WTC11 (cell line): ENCODE data around the gene MAPRE2. TPM values are rescaled to one million over a fixed set of nuclear protein-coding genes. Genes with fewer than 3 reads are reported as not detected.
A peak's percentile ranks its signal among the peaks of the same experiment; 100 is the strongest.

Source experiments
- ATAC-seq: fragments of 200-7000 bp; cut with Tn5 transposase; 2 replicates; pipeline ENCODE4 v1.10.0; 2021; ENCODE audit warnings: mild to moderate bottlenecking, moderate library complexity
- CTCF ChIA-PET: fragments of 300-600 bp; sonication (Branson Sonifier 250); formaldehyde crosslinking; loops from one replicate; lab custom pipeline; 2021; ENCODE audit warnings: antibody characterized with exemption; lab: Charles Lee
- POLR2A ChIA-PET: fragments of 350-600 bp; sonication (Branson Sonifier 250); formaldehyde crosslinking; loops from one replicate; lab custom pipeline; 2021; ENCODE audit warnings: antibody characterized with exemption; lab: Charles Lee
- DNase-seq: peaks from one replicate; pipeline ENCODE4 v3.0.0; 2021; ENCODE audit warnings: low spot score
- H3K27ac Mint-ChIP-seq: 2 replicates; pipeline ENCODE4 v1.8.0; 2021; ENCODE audit warnings: mixed read lengths
- H3K27me3 Mint-ChIP-seq: 2 replicates; pipeline ENCODE4 v1.8.0; 2021; ENCODE audit warnings: low read depth, mild to moderate bottlenecking, moderate library complexity, mixed read lengths
- H3K36me3 Mint-ChIP-seq: 2 replicates; pipeline ENCODE4 v1.8.0; 2021; ENCODE audit warnings: mixed read lengths
- H3K4me1 Mint-ChIP-seq: 2 replicates; pipeline ENCODE4 v1.8.0; 2022; ENCODE audit warnings: mixed read lengths
- H3K4me3 Mint-ChIP-seq: 2 replicates; pipeline ENCODE4 v1.8.0; 2021; ENCODE audit warnings: mild to moderate bottlenecking, moderate library complexity, mixed read lengths
- H3K9me3 Mint-ChIP-seq: 2 replicates; pipeline ENCODE4 v1.8.0; 2021; ENCODE audit warnings: mixed read lengths
- ATF1 ChIP-seq: sonication (generic); formaldehyde crosslinking; IDR thresholded peaks from 2 replicates; pipeline ENCODE4 v1.8.1; 2023; ENCODE audit warnings: mild to moderate bottlenecking, moderate library complexity, missing genetic modification reagents
- FOXP1 ChIP-seq: sonication (generic); formaldehyde crosslinking; IDR thresholded peaks from 2 replicates; pipeline ENCODE4 v1.8.0; 2022; ENCODE audit warnings: missing genetic modification reagents, mild to moderate bottlenecking, moderate library complexity, borderline replicate concordance
- GRHL2 ChIP-seq: fragments of 250-450 bp; sonication (Bioruptor Pico); IDR thresholded peaks from 2 replicates; pipeline ENCODE4 v1.8.0; 2022; ENCODE audit warnings: mild to moderate bottlenecking, moderate library complexity; ENCODE audit not compliant: insufficient replicate concordance, severe bottlenecking
- IRF1 ChIP-seq: sonication (generic); formaldehyde crosslinking; IDR thresholded peaks from 2 replicates; pipeline ENCODE4 v1.8.0; 2023; ENCODE audit warnings: missing genetic modification reagents
- IRF2 ChIP-seq: sonication (generic); formaldehyde crosslinking; IDR thresholded peaks from 2 replicates; pipeline ENCODE4 v1.8.0; 2022; ENCODE audit warnings: low read depth, missing genetic modification reagents, borderline replicate concordance
- MXD4 ChIP-seq: fragments of 250-450 bp; sonication (Bioruptor Pico); IDR thresholded peaks from 2 replicates; pipeline ENCODE4 v1.8.0; 2021; ENCODE audit warnings: mild to moderate bottlenecking, moderate library complexity, borderline replicate concordance
- OVOL2 ChIP-seq: fragments of 250-450 bp; sonication (Bioruptor Pico); IDR thresholded peaks from 2 replicates; pipeline ENCODE4 v1.9.0; 2021; ENCODE audit warnings: mild to moderate bottlenecking, borderline replicate concordance
- PRRX2 ChIP-seq: fragments of 250-450 bp; sonication (Bioruptor Pico); IDR thresholded peaks from 2 replicates; pipeline ENCODE4 v1.8.0; 2021; ENCODE audit warnings: mild to moderate bottlenecking
- SOX15 ChIP-seq: fragments of 250-450 bp; sonication (Bioruptor Pico); IDR thresholded peaks from 2 replicates; pipeline ENCODE4 v1.9.0; 2021; ENCODE audit warnings: mild to moderate bottlenecking
- SP1 ChIP-seq: sonication (generic); formaldehyde crosslinking; conservative IDR thresholded peaks from 2 replicates; pipeline ENCODE4 v1.8.1; 2022; ENCODE audit warnings: missing genetic modification reagents
- TEAD1 ChIP-seq: sonication (generic); formaldehyde crosslinking; IDR thresholded peaks from 2 replicates; pipeline ENCODE4 v1.8.0; 2022; ENCODE audit warnings: mild to moderate bottlenecking, missing genetic modification reagents
- ZNF532 ChIP-seq: fragments of 250-450 bp; sonication (Bioruptor Pico); IDR thresholded peaks from 2 replicates; pipeline ENCODE4 v1.9.0; 2021; ENCODE audit warnings: mild to moderate bottlenecking, borderline replicate concordance
- ZNF671 ChIP-seq: fragments of 250-450 bp; sonication (Bioruptor Pico); IDR thresholded peaks from 2 replicates; pipeline ENCODE4 v1.8.0; 2021; ENCODE audit warnings: mild to moderate bottlenecking
- total RNA-seq: library from RNA; stranded (reverse); gene quantifications from 3 replicates; pipeline ENCODE4 v1.2.3, GENCODE V29; 2021
- TF ChIP-seq, protein P1 (sequence below): fragments of 250-450 bp; sonication (Bioruptor Pico); IDR thresholded peaks from 2 replicates; pipeline ENCODE4 v1.9.0; 2021; ENCODE audit warnings: mild to moderate bottlenecking
- TF ChIP-seq, protein P2 (sequence below): sonication (generic); formaldehyde crosslinking; IDR thresholded peaks from 2 replicates; pipeline ENCODE4 v1.8.0; 2022; ENCODE audit warnings: mild to moderate bottlenecking, missing genetic modification reagents
- TF ChIP-seq, protein P3 (sequence below): sonication (generic); formaldehyde crosslinking; conservative IDR thresholded peaks from 2 replicates; pipeline ENCODE4 v1.8.1; 2023; ENCODE audit warnings: mild to moderate bottlenecking, low read depth, missing genetic modification reagents, moderate library complexity
- TF ChIP-seq, protein P4 (sequence below): sonication (generic); formaldehyde crosslinking; IDR thresholded peaks from 2 replicates; pipeline ENCODE4 v1.8.1; 2023; ENCODE audit warnings: mild to moderate bottlenecking, missing genetic modification reagents, borderline replicate concordance

The MAPRE2 gene
- total RNA-seq, 1 experiment from 2014 or later = 20.4 TPM

DNA sequence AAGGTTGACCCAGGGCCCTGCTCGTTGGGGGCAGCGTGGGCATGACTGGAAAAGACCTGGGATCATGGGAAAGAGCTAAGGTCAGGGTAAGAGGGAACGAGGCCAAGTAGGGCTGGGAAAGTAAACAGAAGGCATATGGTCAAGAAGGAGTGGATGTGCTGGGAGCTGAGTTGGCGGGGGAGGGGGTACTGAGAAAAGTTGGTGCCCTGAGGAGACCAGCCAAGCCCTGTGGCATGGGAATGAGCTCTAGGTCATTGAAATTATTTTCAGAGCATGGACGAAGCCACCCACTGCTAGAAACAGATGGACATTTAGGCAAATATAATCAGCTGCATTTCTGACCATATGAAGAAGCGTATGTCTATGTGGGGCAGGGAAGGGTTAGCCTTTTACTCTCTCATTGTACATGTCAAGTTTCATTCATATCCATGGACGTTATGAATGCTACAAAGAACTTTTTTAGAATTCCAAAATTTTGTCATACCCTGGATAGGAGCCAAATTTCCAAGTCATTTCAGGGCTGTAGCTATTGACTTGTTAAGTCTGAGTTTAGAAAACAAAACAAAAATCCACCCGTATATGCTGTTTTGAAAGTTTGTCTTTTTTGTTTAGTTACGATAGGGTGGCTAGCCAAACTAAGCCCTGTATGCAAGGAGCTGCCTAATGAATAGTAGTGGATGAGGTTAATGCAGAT, 19.1 kb downstream of the MAPRE2 start (continued):
- TF ChIP-seq SOX15 = no peak
- no peak for TF ChIP-seq SP1
- no peak for TF ChIP-seq ZNF532

DNA sequence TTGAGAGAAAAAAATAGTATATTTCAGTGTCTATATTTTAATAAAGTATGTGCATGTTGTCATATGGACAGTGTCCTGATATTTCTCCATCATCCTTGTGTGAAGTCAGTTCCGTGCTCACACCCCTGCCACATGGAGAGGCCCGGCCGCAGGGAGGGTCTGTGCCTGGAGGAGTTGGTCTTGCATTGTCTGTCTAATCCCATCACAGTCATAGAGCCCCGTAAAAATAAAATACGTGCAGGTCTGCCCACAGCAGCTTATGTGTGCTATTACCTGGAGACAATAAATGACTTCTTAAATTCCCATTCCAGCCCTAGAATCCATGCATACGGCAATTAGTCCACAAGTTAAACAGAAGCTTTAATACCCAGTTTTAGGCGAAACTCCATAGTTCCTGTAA, 20.1 kb downstream of the MAPRE2 start:
- H3K4me3 Mint-ChIP-seq = no peak overlapping the region
- H3K27ac Mint-ChIP-seq = 0 out of 2 replicates have a peak overlapping the region, but pooled peaks have one; percentile 3
- H3K9me3 Mint-ChIP-seq = no peaks in the 10 kb centered on the region
- ATAC-seq (no peak; the same call in 1 of the 2 replicates), DNase-seq (no peak)
- ChIA-PET CTCF (no interaction called here), POLR2A (interaction anchor here (0.6 to 1.6 kb wide), 2 partner anchors 10 to 179 kb away, joined by 4 to 5 read pairs; no protein-coding TSS in a partner anchor)
- H3K36me3 Mint-ChIP-seq = no peaks in the 10 kb centered on the region
- H3K4me1 Mint-ChIP-seq = peaks cover 30% of the 10 kb centered on the region
- H3K27me3 Mint-ChIP-seq = no peaks in the 10 kb centered on the region
- no peak for TF ChIP-seq GRHL2 (CRISPR knock-in tag)
- TF ChIP-seq, protein P1, sequence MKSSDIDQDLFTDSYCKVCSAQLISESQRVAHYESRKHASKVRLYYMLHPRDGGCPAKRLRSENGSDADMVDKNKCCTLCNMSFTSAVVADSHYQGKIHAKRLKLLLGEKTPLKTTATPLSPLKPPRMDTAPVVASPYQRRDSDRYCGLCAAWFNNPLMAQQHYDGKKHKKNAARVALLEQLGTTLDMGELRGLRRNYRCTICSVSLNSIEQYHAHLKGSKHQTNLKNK (CRISPR knock-in tag) = no peak
- TF ChIP-seq, protein P2, sequence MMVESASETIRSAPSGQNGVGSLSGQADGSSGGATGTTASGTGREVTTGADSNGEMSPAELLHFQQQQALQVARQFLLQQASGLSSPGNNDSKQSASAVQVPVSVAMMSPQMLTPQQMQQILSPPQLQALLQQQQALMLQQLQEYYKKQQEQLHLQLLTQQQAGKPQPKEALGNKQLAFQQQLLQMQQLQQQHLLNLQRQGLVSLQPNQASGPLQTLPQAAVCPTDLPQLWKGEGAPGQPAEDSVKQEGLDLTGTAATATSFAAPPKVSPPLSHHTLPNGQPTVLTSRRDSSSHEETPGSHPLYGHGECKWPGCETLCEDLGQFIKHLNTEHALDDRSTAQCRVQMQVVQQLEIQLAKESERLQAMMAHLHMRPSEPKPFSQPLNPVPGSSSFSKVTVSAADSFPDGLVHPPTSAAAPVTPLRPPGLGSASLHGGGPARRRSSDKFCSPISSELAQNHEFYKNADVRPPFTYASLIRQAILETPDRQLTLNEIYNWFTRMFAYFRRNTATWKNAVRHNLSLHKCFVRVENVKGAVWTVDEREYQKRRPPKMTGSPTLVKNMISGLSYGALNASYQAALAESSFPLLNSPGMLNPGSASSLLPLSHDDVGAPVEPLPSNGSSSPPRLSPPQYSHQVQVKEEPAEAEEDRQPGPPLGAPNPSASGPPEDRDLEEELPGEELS = no peak
- TF ChIP-seq, protein P3, sequence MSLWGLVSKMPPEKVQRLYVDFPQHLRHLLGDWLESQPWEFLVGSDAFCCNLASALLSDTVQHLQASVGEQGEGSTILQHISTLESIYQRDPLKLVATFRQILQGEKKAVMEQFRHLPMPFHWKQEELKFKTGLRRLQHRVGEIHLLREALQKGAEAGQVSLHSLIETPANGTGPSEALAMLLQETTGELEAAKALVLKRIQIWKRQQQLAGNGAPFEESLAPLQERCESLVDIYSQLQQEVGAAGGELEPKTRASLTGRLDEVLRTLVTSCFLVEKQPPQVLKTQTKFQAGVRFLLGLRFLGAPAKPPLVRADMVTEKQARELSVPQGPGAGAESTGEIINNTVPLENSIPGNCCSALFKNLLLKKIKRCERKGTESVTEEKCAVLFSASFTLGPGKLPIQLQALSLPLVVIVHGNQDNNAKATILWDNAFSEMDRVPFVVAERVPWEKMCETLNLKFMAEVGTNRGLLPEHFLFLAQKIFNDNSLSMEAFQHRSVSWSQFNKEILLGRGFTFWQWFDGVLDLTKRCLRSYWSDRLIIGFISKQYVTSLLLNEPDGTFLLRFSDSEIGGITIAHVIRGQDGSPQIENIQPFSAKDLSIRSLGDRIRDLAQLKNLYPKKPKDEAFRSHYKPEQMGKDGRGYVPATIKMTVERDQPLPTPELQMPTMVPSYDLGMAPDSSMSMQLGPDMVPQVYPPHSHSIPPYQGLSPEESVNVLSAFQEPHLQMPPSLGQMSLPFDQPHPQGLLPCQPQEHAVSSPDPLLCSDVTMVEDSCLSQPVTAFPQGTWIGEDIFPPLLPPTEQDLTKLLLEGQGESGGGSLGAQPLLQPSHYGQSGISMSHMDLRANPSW (CRISPR knock-in tag) = no peak
- no peak for TF ChIP-seq OVOL2 (CRISPR knock-in tag)
- no peak for TF ChIP-seq ATF1
- TF ChIP-seq FOXP1 (CRISPR knock-in tag) = no peak
- TF ChIP-seq, protein P4, sequence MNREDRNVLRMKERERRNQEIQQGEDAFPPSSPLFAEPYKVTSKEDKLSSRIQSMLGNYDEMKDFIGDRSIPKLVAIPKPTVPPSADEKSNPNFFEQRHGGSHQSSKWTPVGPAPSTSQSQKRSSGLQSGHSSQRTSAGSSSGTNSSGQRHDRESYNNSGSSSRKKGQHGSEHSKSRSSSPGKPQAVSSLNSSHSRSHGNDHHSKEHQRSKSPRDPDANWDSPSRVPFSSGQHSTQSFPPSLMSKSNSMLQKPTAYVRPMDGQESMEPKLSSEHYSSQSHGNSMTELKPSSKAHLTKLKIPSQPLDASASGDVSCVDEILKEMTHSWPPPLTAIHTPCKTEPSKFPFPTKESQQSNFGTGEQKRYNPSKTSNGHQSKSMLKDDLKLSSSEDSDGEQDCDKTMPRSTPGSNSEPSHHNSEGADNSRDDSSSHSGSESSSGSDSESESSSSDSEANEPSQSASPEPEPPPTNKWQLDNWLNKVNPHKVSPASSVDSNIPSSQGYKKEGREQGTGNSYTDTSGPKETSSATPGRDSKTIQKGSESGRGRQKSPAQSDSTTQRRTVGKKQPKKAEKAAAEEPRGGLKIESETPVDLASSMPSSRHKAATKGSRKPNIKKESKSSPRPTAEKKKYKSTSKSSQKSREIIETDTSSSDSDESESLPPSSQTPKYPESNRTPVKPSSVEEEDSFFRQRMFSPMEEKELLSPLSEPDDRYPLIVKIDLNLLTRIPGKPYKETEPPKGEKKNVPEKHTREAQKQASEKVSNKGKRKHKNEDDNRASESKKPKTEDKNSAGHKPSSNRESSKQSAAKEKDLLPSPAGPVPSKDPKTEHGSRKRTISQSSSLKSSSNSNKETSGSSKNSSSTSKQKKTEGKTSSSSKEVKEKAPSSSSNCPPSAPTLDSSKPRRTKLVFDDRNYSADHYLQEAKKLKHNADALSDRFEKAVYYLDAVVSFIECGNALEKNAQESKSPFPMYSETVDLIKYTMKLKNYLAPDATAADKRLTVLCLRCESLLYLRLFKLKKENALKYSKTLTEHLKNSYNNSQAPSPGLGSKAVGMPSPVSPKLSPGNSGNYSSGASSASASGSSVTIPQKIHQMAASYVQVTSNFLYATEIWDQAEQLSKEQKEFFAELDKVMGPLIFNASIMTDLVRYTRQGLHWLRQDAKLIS (CRISPR knock-in tag) = no peak
- TF ChIP-seq MXD4 (CRISPR knock-in tag) = no peak
- TF ChIP-seq PRRX2 (CRISPR knock-in tag) = no peak
- TF ChIP-seq IRF2 (CRISPR knock-in tag) = no peak
- no peak for TF ChIP-seq ZNF671 (CRISPR knock-in tag)
- TF ChIP-seq TEAD1 = no peak
- no peak for TF ChIP-seq IRF1 (CRISPR knock-in tag)
